HG03565 (cell line): ENCODE measurements around the gene DDX1.

Experiments
- ATAC-seq: cut with Tn5 transposase; IDR thresholded peaks from one replicate; pipeline ENCODE4 v1.9.1; 2021; ENCODE audit warnings: mild to moderate bottlenecking, moderate library complexity; ENCODE audit not compliant: unreplicated experiment

DDX1 gene

DNA sequence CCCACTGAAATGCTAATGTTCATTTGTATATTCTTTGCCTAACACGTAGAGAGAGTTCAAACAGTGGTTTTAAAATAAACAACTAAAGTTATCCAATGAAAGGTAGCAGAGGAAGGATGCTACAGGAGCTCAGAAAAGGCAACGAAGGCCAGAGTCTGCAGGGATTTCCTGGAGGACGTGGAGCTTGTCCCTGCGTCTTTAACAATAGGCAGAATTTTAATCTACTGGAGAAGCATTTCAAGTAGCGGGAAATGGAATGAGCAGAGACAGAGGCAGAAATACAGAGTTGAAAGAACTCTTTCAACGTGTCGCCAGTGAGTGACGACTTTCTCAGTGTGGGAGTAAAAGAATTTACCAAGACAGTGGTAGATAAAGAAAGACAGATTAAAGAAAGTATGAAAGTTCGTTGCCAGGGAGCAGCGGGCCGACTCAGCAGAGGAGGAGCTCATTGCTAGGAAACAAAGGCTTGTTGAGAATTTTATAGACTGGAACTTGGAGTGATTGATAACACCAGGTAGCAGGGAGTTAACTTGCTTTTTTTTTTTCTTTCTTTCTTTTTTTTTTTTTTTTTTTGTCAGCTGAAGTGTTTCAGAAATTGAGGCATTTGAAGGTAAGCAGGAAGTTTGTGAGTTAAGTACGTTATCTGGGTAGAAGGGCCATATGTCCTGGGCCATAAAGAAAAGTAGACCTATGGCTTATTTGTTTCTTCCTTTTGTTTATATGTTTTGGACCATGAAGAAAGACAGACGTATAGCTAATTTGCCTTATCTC, 29.9 kb upstream of the DDX1 start:
- peak; percentile 25 for ATAC-seq

- ATAC-seq, result no peak
These were observed 29.2 kb upstream of the DDX1 start for GRCh38 chr2:15562354-15563031.

DNA sequence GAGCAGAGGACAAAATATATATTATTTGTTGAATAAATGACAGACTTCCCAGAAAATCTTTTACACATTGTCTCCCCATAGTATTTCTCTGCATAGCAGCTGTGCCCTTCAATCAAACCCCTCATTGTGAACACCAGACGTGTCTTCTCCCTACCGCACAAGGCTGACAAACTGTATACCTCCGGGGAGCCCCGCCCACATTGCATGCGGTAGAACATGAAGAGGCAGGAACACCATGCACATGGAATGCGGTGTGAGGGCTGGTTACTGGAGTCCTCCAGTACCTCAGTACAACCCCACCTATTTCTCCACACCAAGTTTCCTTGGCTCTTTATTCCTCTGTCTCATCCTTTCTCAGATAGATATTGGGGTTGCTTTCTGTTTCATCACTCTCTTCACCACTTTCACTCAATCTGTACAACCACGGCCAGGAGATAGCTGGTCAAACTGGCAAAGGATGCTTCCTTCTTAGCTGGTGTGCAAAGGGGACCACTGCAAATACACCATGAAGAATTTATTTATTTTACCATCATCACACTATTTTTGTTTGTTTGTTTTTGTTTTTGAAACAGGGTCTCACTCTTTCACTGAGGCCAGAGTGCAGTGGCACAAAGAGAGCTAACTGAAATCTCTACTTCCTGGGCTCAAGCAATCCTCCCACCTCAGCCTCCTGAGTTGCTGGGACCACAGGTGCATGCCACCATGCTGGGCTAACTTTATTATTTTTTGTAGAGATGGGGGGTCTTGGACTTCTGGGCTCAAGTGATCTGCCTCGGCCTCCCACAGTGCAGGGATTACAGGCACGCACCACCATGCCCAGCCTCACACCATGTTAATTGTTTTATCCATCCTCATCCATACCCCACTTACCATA, 28.2 kb upstream of the DDX1 start:
- ATAC-seq, result no peak

DNA sequence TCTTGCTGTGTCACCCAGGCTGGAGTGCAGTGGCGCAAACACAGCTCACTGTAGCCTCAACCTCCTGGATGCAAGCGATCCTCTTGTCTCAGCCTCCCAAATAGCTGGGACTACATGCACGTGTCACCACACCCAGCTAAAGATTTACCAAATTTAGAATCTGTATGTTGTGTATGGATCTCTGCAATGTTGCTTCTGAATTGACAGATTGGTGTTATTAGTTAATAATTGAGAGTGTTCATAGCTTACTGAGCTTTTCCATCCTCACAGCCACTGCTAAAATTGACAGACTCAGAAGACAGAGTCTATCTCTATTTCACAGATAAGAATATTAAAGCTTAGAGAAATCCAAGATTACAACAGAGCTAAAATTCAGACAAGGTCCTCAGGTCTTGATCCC, 26.3 kb upstream of the DDX1 start:
- no peak for ATAC-seq

DNA sequence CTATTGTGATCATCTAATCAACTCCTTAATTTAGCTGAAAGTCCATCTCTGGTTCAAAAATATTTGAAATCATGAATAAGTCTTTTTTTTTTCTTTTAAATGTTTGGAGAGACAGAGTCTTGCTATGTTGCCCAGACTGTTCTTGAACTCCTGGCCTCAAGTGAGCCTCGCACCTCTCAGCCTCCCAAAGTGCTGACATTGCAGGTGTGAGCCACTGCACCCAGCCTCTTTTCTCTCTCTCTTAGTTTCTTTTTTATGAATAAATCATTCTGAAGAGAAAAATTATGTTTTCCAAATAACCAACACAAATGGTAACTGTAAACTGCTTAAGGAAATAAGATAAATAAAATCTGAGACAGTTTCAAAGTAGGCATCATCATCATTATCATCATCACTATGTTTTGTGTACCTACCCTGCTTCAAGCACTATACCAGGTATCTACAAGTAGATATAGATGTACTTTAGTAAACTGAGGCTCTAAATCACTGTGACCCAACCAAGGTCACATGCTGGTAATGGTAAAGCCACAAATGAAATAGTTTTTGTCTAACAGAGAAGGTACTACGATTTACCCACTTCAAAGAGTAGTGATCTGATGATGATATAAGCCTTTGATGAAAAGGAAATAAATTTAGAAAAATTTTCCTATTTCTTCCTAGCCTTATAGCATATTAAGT, 25.5 kb upstream of the DDX1 start:
- ATAC-seq, result no peak

GRCh38 chr2:15566912-15567311, 24.8 kb upstream of the DDX1 start:
- ATAC-seq, result no peak

DNA sequence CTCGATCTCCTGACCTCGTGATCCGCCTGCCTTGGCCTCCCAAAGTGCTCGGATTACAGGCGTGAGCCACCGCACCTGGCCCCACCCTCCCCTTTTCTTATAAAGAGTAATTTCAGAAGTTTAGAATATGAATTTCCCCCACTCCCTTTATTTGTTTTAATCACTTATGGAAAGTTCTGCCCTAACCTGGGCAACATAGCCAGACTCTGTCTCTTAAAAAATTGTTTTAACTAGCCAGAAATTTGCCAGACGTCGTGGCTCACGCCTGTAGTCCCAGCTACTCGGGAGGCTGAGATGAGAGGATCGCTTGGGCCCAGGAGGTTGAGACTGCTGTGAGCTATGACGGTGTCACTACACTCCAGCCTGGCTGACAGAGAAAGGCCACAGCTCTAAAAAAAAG, 22.8 kb upstream of the DDX1 start:
- ATAC-seq, result no peak

- no peak for ATAC-seq
These were observed 21.6 kb upstream of the DDX1 start for GRCh38 chr2:15570104-15570503.

DNA sequence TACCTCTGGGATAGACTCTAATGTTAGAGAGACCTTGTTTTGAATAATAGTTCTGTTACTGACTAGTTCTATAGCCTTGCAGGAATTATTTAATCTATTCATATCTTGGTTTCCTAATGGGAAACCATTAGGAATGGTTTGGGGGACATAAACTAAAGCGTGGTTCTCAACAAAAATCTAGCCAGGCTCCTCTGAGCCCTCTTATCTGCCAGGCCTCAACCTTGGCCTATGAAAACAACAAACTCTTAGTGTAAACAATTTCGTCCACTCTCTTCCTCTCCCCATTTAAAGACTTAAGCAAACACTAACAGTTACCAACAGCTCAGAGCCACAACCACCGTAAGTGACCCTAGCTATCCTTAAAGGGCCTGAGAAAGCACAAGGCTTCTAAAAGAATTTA, 19.9 kb upstream of the DDX1 start:
- no peak for ATAC-seq

DNA sequence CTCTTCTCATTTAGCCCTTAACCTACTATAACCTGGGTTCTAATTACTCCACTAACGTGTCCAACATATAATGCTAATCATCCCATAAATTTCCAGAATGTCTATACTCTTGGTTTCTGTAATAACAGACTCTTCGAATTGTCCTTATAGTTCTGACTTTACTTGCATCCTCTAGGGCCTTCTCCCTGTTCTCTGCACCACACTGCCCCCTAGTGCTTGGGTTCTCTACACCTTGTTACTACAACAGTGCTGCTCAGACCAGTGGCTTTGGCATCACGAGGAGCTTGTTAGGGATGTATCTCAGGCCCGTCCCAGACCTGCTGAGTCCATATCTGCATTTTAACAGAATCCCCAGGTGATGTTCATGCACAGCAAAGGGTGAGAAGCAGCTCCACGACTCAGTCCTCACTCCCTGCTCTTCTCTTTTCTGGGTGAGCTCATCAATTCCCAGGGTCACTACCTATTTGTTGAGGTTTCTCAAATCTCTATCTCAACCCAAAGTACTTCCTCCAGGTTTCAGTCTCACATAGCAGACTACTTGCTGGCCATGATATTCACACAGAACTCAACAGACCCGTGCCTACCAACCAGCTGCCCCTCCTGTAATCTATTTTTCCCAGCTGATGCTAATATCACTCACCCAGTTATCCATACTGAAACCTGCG, 14.5 kb upstream of the DDX1 start:
- peak; percentile 92 for ATAC-seq

DNA sequence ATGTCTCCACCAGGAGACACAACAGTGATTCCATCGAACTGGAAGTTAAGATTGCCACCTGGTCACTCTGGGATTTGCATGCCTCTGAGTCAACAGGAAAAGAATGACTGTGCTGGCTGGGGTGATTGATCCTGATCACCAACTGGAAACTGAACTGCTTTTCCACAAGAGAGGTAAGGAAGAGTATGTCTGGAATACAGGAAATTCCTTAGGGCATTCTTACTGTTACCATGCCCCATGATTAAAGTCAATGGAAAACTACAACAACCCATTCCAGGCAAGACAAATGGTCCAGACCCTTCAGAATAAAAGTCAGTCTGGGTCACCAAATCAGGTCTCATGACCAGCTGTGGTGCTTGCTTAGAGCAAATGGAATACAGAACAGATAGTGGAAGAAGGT, 12.0 kb upstream of the DDX1 start:
- no peak for ATAC-seq

- no peak for ATAC-seq
These were observed 11.2 kb upstream of the DDX1 start for GRCh38 chr2:15580451-15580850.

GRCh38 chr2:15582710-15583357, 8.8 kb upstream of the DDX1 start:
- no peak for ATAC-seq

DNA sequence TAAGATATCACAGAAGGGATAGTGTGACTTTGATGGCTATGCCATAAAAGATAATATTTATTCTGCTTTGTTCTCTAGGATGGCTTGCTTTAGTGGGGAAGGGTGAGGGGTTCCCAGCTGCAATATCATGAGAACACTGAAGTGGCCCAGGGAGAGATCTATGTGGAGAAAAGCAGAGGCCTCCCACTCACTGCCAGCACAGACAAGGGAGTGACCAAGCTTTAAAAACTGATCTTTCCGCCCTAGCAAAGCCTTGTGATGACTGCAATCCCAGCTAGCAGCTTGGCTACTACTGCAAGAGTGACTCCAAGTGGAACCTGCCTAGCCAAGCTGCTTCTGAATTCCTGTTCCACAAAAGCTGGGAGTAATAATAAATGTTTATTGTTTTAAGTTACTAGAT, 7.8 kb upstream of the DDX1 start:
- ATAC-seq, result no peak

GRCh38 chr2:15584316-15584715, 7.4 kb upstream of the DDX1 start:
- ATAC-seq, result no peak

DNA sequence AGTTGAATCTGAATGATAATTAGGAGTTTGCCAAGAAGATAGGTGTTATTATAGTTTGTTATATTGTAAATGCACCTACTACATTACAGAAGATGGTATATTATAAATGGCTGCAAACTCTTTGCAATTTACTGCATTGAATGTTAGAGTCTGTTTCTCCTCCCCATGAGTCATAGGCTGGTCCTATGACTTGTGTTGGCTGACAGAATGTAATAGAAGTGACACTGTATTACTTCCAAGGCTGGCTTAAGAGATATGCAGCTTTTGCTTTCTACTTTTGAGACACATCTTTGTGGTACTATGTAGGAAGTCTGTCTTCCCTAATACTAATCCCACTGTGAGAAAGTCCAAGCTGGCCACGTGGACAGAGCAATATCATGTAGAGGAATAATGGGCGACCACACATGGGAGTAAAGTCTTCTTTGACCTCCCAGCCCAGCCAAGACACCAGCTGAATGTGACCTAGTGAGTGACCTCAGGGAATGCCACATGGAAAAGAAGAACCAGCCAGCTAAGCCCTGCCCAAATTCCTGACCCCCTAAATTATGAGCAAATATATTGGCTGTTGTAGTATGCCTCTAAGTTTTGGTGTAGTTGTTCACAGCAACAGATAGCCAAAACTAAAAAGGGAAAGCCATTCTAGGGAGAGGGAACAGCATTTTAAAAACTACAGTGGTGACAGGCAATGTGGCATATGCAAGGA, 6.8 kb upstream of the DDX1 start:
- no peak for ATAC-seq

DNA sequence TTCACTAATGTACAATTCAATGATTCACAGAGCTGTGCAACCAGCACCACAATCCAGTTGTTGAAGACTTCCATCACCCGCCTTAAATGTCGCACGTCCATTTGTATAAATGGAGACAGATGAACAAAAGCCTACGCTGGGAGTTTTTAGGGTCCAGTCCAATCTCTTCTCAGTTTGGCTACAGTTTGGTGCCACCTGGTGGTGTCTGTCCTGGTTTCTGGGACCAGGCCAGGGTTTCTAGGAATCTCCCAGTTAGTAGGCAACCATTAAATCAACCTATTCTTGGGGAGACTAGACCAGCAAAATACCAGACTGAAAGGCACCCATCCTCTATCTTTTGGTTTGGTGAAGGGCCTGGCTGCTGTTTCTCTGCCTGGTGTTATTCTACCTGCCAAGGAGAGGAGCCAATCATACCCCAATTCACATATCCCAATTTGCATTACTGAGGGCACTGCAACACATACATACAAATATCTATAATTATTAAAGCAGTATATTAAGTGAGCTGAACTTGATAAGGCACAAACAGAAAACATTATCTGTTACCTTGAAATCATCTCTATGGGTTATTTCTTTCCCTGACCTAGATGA, 3.2 kb upstream of the DDX1 start:
- no peak for ATAC-seq

GRCh38 chr2:15591373-15591691, 336 bp upstream of the DDX1 start:
- ATAC-seq, result no peak

GRCh38 chr2:15593327-15593705, 1.6 kb downstream of the DDX1 start:
- ATAC-seq, result no peak
